GM12865 (cell line): ENCODE measurements around the gene SLCO4A1.

Source experiments
- DNase-seq: peaks from one replicate; pipeline ENCODE4 v3.0.0; 2010; ENCODE audit warnings: low read depth
- H3K4me3 ChIP-seq: 2 replicates; pipeline ENCODE4 v1.5.1; 2011; ENCODE audit warnings: mild to moderate bottlenecking, low read depth, low read length, control low read depth
- CTCF ChIP-seq: IDR thresholded peaks from 2 replicates; pipeline ENCODE4 v1.5.1; 2011; ENCODE audit warnings: low read length, control low read depth, low read depth, inconsistent platforms; ENCODE audit not compliant: insufficient read depth; ENCODE audit errors: missing control alignments

The SLCO4A1 gene

GRCh38 chr20:62695448-62696414 is 53.4 kb downstream of the SLCO4A1 start:
- DNase-seq, result no peak
- TF ChIP-seq CTCF, result no peak
- H3K4me3 ChIP-seq, result no peak overlapping the region

GRCh38 chr20:62696434-62696957 is 54.2 kb downstream of the SLCO4A1 start:
- TF ChIP-seq CTCF, result no peak
- DNase-seq, result no peak
- H3K4me3 ChIP-seq, result no peak overlapping the region

GRCh38 chr20:62696989-62697388 is 54.7 kb downstream of the SLCO4A1 start:
- no peak for DNase-seq
- no peak for TF ChIP-seq CTCF
- H3K4me3 ChIP-seq, result no peak overlapping the region

DNA sequence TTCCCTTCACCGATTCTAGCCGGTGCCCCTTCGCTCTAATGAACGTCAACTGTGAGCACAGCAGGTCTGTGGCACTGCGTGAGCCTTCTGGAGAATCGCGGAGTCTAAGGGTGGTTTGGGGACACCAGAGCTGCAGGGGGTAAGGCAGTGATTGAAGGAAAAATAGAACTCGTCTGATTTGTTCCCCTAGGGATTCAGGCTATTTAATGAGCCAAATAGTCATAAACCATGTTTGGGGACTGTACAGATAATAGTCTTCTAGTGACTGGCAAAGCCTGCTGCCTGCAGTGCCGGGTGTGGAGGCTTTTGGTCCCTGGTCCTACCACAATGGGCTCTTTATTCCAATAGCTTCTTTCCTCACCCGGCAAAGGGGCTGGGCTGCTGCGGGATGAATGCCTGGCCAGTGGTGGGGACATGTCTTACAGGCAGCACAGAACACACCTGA is 55.2 kb downstream of the SLCO4A1 start:
- no peak overlapping the region for H3K4me3 ChIP-seq
- no peak for DNase-seq
- TF ChIP-seq CTCF, result no peak

GRCh38 chr20:62698231-62698630 is 55.9 kb downstream of the SLCO4A1 start:
- no peak for TF ChIP-seq CTCF
- no peak for DNase-seq
- H3K4me3 ChIP-seq, result no peak overlapping the region

GRCh38 chr20:62699296-62699695 is 57.0 kb downstream of the SLCO4A1 start:
- no peak for TF ChIP-seq CTCF
- DNase-seq, result no peak
- no peak overlapping the region for H3K4me3 ChIP-seq
